IPS DF 4.7 (cell line): Measurements from ENCODE around the gene FAM81A.
"Not testable (repeated sequence)": the region's sequence is repeated elsewhere in the genome, so short reads cannot be mapped to it uniquely, and the experiment has no call there.

Experiments used
- DNase-seq: peaks from one replicate; pipeline ENCODE4 v3.0.0-alpha.2; 2013; ENCODE audit warnings: low spot score; ENCODE audit errors: extremely low read depth

FAM81A gene

DNA sequence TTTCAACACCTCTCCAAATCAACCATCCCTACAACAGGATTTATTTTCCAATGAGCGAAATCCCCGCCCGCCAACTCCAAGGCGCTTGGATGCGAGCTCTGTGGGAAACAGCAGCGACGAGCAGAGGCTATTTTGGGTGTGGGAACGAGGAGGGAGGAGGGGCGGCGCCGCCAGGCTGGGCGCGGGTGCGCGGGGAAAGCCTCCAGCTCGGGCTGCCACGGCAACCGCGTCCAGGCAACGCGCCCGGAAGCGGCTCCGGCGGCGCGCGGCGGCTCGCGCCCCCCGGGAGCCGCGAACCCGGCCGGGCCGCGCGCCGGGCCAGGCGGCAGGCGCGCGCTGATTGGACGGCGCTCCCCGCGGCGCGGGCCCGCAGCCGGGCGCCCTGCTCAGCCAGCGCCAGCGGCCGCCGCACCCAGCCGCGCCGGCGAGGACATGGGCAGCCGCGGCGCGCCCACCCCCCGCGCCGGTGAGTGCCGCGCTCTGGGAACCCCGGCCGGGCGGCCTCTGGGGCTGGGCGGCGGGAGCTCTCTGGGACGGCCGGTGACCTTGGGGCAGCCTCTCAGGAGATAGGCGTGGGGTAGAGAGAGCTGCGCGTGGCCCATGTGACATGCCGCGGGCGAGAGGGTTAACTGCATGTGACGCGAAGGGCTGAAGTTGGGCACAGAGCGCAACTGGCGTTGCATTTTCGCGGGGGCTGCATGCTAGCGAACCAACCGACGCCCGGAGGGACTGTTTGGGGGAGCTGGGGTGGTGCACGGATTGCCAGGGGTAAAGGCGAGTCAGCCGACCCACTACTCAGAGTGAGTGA, at the start of gene FAM81A:
Gene FAM81A, plus strand, starts transcription at position 370 of the 808 bp plus-strand sequence. CDS start 20,441 bp downstream, outside the sequence.
- DNase-seq, result no peak

DNA sequence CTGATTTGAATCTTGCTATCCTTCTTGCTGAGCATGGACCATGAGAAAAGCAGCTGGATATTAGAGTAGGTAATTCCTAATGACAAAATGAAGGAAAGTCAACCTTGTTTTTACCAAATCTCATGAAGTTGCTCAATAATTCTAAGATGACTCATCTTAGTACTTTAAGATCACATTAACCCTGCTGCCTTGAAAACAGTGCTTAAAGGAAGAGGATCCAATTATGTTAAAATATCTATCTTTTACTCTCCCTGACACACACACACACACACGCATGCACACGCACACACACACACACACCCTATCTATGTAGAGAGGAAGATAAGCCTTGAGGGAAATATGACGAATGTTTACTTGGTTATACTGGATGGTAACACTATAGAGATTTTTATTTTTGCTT, 49.3 kb upstream of the FAM81A start:
- no peak for DNase-seq

DNA sequence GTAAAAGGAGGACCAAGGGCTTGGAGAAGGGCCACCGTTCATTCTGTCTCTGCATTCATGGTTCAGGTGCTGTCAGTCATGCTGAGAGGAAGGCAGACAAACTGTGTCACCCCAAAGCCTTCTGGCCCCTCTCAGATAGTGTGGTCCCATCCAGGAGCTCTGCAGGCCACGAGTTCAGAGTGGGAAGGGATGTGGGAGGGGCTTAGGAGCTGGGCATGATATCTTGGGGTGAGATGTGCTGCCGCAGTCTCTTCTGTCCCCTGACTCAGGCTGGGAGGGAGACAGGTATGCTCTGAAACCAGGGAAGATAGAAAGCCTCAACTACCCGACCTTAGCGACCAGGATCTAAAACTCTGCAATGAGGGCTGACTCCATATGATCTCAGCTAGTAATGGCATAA, 45.7 kb upstream of the FAM81A start:
- no peak for DNase-seq

DNA sequence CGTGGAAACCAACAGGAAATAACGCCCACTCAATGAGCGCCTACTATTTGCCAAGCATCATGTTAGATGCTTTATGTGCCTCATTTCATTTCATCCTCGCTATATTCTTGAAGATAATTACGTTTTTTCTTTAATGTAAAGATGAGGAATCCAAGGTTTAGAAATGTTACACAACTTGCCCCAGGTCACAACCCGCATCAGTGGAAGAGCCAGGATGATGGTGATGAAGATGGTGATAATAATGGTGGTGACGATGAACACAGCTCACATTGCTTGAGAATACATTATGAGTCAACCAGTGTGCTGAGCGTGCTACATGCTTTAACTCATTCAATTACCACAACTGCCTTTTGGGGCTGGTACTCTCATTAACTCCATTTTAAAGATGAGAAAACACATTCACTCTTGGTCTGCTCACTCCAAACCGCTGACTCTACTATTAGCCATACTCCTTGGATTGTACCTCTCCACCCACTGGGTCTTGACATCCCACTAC, 43.8 kb upstream of the FAM81A start:
- no peak for DNase-seq

DNA sequence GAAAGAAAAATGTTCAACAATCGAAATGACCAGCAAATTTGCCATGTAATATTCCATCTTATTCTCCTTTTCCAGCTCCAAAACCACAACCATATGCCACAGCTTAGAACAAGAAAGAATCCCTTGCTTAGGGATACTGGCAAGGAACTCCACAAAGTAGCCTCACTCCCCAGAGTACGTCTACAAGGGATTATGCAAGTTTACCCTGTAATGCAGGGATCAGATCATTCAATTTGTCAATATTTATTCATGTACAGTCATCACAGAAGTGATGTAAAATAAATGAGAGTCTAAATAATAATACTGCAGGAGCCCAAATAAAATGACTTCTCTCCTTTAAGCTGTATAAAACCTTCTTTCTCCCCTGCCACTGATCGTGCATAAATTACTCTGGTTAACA, 41.8 kb upstream of the FAM81A start:
- DNase-seq, result no peak

DNA sequence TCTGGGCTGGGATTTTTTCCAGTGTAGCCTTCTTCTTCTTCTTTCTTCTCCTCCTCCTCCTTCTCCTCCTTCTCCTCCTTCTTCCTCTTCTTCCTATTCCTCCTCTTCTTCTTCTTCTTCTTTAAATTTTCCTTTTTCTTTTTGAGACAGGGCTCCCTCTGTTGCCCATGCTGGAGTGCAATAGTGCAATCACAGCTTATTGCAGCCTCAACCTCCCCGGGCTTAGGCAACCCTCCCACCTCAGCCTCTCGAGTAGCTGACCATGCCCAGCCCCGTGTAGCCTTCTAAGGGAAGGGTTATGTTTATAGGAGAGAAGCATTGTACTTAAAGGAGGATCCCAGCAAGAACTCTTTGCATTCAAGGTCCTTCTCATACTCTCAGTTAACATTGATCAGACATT, 41.3 kb upstream of the FAM81A start:
- no peak for DNase-seq

DNA sequence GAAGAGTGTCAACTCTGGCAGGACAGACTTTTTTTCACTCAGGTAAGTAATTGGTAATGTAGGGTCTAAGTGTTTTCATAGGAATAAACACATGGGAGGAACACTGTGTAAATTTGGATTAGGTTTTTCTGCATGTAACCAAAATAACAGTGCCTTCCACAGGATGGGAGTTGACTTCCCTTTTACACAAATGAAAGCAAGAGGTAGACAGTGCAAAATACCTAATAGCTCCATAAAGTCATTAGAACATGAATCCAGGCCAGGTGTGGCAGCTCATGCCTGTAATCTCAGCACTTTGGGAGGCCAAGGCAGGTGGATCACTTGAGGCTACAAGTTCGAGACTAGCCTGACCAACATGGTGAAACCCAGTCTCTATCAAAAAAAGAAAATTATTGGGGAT, 39.8 kb upstream of the FAM81A start:
- no peak for DNase-seq

DNA sequence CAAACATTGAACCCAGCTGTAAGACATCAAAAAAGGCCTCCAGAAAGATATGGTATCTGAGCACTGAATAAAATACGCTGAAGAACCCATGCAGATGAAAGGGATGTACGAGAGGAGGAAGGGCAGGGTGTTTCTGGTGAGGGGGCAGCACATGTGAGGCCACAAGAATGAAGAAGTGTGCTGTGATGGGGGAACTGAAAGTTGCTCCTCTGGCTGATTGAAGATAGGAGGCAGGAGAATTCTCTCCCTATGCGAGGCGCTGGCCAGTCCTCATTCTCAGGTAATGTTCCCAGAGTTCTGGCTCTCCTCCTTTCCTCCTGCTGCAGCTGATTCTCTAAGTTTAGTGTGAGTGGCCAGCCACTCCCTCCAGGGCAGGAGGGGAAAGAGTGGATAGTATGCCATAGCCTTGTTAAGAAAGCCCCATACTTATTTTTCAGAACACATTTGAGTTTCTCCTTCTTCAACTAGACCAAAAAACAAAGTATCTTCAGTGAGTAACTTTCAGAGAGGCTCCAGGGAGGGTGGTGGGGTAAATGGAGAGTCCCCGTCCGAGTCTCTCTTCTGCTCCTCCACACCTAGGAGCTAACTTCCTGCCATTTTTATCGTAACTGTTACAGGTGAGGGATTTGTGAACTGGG, 38.4 kb upstream of the FAM81A start:
- no peak for DNase-seq

DNA sequence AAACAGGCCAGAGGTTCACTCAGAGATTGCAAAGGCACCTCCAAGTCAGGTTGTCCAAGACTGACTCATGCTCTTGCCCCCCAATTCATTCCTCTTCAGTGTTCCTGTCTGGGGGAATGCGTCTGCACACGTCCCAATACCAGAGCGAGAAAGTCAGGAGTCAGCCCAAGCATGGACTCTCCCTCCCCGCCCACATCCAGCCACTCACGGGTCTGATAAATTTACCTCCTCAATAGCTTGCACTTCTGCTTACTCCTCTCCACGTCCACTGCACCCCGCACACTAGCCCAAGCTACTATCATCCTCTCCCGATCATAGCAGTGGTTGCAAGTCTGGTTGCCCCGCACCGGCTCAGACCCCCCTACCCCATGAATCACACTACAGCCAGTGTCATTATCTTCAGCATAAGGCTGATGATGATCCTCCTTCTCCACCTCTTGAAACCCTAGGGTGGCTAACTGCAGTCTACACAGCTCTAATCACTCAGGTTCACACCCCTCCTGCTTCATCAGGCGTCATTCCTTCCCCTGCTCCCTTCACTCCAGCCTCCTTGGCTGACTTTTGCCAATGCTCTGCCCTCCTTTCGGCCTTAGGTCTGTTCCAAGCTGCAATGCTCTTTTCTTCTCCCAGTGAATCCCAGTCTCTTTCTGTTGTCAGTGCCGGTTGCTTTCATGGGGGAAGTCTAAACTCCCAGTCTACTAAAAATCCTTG, 37.7 kb upstream of the FAM81A start:
- DNase-seq, result no peak

DNA sequence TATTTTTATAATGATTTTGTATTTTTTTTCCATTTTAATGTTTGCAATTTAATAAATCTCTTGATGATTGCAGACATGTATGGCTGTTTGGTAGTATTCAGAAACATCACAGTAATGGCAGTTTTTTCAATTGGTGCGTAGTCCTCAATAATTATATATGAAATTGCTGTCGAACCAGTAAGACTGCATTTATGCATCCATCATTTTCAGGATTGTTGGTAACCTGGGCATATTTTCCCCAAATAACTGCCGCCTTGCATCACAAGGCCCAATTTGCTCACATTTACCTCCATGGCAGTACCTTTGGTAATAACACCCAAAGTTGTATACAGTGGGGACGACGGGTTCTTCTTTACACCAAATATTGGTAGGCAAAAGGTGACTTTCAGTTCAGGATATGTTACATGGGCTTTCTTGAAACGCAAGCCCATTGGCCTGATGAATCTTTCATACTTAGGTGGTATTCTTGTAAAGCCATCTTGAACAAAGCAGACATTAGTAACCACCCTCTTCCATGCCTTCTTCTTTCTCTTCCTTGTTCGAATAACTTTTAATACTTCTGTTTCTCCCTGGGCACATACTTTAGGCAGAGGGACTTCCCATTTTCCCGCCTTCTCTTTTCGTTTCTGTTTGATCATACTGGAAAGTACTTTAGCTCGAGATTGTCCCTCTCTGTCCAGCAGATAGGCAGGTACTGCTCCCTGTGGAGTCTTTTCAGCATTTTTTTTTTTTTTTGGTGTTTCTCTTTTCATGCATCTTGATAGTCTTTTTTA, 36.7 kb upstream of the FAM81A start:
- not testable (repeated sequence) for DNase-seq

DNA sequence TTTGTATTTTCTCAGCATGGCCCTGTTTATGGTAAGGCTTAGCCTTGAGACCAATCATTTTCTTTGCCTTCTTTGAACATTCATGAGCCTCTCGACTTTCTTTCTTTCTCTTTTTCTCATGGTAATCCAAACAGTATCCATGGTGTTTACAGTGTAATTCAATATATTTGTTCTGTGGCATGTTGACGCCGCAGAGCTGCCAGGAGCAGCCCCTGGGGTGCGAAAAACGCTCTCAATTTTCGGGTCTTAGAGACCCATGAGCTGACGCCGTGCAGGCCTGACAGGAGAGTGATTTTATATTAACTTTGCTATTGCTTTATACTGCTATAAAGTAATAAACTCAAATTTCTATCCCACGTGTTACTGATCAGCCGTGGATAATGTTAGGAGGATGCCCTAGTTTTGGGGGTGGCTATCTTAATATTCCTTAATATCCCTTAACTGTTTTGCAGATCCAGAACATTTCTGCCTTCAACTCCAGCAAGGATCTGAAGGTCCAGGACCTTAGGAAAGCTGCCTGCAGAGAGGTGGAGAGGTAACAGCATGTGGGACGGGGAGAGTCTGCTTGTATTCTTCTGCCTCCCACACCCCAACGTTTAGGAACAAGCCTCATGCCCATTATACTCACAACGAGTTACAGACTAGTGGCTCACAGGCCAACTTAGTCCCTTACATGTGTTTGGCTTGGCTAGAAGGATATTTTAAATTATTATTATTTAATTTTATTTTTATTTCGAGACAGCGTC, 36.0 kb upstream of the FAM81A start:
- DNase-seq, result no peak

DNA sequence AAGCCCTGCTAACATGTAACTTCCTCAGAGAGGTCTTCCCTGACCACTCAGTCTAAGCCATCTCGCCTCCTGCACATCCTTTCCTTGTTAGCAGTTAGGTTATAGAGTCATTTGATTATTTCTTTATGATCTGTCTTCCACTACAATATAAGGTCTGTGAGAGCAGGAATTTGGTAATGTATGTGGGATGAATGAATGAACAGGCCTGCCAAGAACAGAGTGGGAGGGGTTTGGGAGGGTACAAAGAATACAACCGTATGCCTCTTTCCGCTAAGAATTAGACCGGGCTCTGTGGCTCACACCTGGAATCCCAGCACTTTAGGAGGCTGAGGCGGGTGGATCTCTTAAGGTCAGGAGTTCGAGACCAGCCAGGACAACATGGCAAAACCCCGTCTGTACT, 32.9 kb upstream of the FAM81A start:
- DNase-seq, result no peak

DNA sequence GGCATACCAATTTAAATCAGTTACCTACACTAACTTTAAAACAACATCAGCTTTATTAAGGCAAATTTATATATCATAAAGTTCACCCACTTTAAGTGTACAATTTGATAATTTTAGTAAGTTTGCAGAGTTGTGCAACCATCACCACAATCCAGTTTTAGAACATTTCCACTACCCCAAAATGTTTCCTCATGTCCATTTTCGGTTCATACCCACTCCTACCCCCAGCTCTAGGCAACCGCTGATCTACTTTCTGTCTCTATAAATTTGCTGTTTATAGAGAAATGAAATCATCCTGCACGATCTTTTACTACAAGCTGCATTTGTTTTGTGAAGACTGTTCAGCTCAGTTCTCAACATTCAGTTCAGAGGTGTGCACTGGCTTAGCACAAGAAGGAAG, 31.5 kb upstream of the FAM81A start:
- DNase-seq, result no peak

DNA sequence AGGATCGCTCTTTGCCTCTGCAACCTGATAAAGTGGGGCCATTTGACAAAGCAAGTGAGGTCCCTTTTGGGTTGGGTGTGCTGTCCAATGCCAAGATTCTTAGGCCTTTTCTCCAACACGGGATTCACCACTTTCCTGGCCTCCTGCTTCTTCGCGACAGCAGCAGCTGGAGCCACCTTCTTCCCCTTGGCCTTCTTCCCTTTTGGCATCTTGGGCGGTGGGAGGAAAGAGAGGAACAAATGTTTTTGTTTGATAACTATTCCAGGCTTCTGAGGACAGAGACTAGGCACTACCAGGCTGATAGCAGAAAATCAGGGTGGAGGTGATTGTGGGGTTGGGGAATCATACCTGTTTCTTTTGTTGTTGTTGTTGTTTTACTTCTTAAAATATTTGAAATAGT, 30.0 kb upstream of the FAM81A start:
- no peak for DNase-seq

DNA sequence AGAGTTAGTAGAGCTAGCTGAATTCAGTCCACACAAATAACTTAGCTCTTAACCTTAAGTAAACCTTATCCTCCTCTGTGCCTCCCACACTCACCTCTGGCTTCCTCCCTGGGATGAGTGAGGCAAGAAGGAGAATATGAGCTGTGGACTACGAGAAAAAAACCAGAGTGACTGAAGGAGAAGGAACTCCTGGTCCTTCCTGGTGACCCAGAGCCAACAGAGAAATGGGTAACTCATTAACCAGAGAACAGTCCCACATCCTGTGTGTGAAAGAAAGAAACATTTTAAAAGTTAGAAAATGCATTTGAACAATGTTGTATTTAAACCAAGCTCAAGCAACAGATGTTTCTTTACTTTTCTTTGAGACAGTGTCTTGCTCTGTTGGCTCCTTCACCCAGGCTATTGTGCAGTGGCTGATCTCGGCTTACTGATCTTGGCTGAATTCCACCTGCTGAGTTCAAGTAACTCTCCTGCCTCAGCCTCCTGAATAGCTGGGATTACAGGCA, 27.5 kb upstream of the FAM81A start:
- DNase-seq, result no peak

DNA sequence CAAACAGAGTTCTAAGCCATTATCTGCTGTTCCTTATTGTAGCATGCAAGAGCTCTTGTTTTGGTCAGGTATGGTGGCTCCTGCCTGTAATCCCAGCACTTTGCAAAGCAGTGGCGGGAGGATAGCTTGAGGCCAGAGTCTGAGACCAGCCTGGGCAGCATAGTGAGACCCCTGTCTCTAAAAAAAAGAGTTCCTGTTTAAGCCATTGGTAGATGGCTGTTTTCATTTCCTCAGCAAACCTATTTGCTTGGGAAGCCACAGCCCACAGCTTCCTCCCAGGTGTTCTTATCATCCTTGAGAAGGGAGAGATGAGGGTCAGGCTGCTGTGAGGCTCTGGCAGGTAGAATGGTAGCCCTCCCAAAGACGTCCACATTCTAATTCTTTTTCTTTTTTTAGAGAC, 24.4 kb upstream of the FAM81A start:
- no peak for DNase-seq

DNA sequence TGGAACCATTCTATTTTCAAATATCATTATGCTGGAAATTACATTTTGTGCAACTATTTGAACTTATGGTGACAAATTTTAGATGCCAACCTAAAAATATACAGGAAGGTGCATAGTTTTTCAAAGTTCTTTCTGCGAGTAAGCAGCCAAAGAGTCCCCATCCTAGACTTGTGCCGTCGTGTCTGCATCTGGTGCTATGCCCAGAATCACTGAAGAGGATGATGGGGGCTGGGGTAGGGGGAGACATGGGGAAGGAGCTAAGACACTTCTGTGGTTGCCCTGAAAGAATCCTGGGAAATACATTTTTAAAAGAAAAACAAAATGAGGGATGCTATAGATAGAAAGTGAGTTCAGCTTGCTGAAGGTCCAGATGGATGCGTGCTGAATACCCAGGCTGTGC, 21.2 kb upstream of the FAM81A start:
- no peak for DNase-seq

DNA sequence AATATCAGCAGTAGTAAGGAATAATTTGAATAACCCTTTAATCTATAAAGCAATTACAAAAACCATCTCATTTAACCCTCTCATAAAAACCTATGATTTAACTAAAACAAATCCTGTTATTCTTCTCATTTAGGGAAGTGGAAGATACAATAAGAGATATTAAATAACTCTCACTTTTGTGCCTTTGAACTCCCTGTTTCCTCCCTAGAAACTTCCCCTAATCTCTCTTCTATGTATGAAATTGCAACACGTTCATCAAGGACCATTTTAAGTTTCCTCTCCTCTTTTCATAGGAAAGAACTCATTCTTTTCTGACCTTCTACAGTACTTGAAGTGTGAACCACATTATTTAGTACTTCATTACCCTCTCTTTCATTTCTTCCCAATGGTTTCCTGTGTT, 18.8 kb upstream of the FAM81A start:
- no peak for DNase-seq

DNA sequence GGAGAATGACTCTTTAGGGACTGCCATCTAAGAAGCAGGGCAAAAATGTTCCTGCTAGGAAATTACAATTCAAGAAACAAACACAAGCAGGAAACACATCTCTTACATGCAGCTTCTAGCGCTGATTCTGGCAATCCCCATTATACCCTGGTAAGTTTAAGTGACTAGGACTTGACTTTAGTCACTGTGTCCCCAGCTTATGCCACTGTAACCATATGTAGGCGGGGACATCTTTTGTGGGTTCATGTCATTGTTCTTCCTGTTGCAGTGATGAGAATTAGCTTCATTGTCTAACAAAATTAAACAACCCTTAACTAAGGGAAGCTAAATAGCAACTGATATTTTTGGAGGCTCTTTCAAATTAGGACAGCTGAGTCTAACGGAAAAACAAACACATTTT, 17.9 kb upstream of the FAM81A start:
- DNase-seq, result no peak

DNA sequence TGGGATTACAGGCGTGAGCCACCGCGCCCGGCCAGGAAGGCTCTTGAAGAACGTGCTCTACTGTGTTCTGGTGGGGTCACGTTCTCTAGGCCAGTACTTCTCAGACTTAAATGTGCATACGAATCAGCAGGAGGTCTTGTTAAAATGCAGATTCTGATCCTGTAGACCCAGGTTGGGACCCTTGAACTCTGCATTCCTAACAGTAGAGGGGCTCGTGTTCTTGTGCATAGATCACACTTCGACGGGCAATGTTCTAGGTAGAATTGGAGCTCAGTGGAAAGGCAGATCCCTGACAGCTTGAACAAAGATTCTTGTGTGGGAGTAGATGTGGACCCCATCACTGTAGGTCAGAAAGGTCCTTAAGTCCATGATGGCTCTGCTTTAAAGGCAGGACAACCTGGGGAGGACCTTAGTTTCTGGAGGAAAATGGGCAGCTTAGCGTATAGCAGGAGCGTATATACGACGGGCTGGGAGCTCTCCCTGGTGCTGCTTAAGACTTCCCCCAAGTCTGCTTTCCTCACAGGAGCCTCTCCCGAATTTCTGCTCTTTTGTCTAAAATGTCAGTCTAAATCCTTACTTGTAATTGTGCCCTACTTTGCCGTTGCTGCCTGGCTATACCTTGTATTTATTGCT, 16.9 kb upstream of the FAM81A start:
- peak; percentile 90 for DNase-seq
